Omental fat pad (tissue), 4 donors: ENCODE measurements around the gene FAM20B. TPM values are rescaled to one million over a fixed set of nuclear protein-coding genes. Genes with fewer than 3 reads are reported as not detected.

Experiments
- ATAC-seq: fragments of 150-250 bp; one replicate; pipeline ENCODE4 v1.9.1; 2016; ENCODE audit warnings: mild to moderate bottlenecking, moderate library complexity; ENCODE audit not compliant: low FRiP score
- DNase-seq: peaks from one replicate; pipeline ENCODE4 v3.0.0-alpha.2; 2019; ENCODE audit warnings: low spot score
- CTCF ChIP-seq, 3 donors: fragments of 450-650 bp; IDR thresholded peaks; one replicate each; pipeline ENCODE4 v1.5.1; 2016 to 2017; ENCODE audit warnings: antibody characterized with exemption in 3 of 3, mild to moderate bottlenecking in 3 of 3, moderate library complexity in 2 of 3
- total RNA-seq, 4 donors: library from RNA; depleted of rRNA; stranded (reverse); fragments of >200 nt; gene quantifications; one replicate each; pipeline ENCODE4 v1.1.0, GENCODE V29; 2016

FAM20B gene
- total RNA-seq, 4 donors from 2014 or later: 27.6 to 37.0 (median 35.0) TPM

GRCh38 chr1:179092896-179093461 is 67.3 kb downstream of the FAM20B start:
- no peak for ATAC-seq
- no peak for DNase-seq
- no peak for TF ChIP-seq CTCF (IDR thresholded peaks at IDR 0.05)

- TF ChIP-seq CTCF (IDR thresholded peaks at IDR 0.05): no peak
- DNase-seq (no peak), ATAC-seq (no peak)
Observed at GRCh38 chr1:179094818-179095217, 69.1 kb downstream of the FAM20B start.

- no peak for ATAC-seq
- no peak for TF ChIP-seq CTCF (IDR thresholded peaks at IDR 0.05)
- DNase-seq: no peak
Observed at GRCh38 chr1:179095377-179095776, 69.7 kb downstream of the FAM20B start.

GRCh38 chr1:179095924-179096323 is 70.2 kb downstream of the FAM20B start:
- no peak for ATAC-seq
- no peak for DNase-seq
- no peak for TF ChIP-seq CTCF (IDR thresholded peaks at IDR 0.05)

GRCh38 chr1:179099891-179100290 is 74.2 kb downstream of the FAM20B start:
- no peak for DNase-seq
- ATAC-seq: no peak
- no peak for TF ChIP-seq CTCF (IDR thresholded peaks at IDR 0.05)

GRCh38 chr1:179101566-179101965 is 75.9 kb downstream of the FAM20B start:
- ATAC-seq (no peak), DNase-seq (no peak)
- TF ChIP-seq CTCF (IDR thresholded peaks at IDR 0.05): no peak

- TF ChIP-seq CTCF (IDR thresholded peaks at IDR 0.05): no peak
- DNase-seq: no peak
- no peak for ATAC-seq
Observed at GRCh38 chr1:179103999-179104398, 78.3 kb downstream of the FAM20B start.
